Measurements from ENCODE around the gene ZNF221. TPM values are rescaled to one million over a fixed set of nuclear protein-coding genes. Genes with fewer than 3 reads are reported as not detected.

The ZNF221 gene
- total RNA-seq, 1 donor from 2014 or later = 8.8 TPM

DNA sequence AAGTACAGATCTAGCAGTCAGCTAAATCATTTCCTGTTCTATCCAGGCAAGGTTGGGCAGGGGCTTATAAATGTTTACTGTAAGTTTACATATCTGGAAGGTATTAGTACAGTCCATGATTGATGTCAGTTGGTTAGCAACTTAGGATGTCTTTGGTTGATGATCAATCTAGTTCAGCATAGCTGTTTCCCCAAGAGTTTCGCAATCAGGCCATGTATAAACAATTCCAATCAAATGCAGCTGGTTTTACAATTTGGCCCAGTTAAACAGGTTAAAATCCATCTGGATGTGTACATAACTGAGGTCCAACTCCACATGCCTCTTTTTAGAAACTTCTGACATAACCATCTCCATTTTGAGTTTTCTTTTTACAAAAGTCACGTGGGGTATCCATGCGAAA, 6.9 kb downstream of the ZNF221 start:
- no peak for DNase-seq

DNA sequence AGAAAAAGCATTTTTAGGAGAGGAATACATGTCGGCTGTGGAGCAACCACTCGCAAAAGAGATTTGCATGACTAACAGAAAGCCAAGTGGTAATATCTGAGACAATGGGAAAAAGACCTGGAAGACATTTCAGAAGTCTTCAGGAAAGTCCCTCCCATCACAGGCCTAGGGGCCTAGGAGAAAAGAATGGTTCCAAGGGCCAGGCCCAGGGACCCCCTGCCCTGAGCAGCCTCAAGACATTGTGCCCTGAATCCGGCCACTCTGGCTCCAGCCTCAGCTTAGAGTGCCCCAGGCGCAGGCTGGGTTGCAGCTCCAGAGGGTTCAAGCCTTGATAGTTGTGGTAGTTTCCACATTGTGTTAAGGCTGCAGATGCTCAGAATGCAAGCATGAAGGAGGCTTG, 9.4 kb downstream of the ZNF221 start:
- DNase-seq = no peak

DNA sequence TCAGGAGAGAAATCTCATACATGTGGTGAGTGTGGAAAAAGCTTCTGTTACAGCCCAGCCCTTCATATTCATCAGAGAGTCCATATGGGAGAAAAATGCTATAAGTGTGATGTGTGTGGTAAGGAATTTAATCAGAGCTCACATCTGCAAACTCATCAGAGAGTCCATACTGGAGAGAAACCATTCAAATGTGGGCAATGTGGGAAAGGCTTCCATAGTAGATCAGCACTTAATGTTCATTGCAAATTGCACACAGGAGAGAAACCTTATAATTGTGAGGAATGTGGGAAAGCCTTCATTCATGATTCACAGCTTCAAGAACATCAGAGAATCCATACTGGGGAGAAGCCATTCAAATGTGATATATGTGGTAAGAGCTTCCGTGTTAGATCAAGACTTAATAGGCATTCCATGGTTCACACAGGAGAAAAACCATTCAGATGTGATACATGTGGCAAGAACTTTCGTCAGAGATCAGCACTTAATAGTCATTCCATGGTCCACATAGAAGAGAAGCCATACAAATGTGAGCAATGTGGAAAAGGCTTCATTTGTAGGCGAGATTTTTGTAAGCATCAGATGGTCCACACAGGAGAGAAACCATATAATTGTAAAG, 15.2 kb downstream of the ZNF221 start:
- no peak for DNase-seq

DNA sequence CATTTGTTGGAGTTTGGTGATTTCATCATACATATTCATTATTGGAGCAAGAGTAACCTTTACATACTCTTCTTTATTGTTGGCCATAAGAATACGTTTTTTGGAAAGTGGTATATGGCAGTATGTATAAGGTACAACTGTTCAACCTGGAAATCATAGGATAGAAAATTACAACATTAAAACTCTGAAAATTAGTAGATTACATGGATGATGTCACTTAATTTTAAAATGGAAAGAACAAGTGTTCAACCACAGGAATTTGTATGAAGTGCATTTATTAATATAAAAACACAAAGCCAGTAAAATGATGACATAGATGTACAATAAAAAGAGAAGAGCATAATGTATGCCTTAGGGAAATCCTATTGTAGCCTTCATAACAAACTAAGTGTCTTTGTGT, 25.7 kb downstream of the ZNF221 start:
- no peak for DNase-seq

DNA sequence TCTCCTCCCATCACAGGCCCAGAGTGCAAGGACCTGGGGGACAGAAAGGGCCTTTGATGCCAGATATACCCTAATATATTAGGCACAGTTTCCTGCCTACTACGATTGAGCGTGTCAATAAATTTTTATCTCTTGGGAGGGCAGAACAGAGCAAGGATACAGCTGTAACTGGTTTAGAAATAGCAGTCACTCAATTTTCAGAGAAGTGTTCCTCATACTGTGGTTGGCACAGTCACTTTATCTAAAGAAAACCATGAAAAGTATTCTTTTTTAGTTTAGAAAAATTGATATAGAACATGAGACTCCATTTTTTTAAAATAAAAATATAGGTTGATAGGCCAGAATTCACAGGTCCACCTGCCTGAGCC, 32.5 kb downstream of the ZNF221 start:
- DNase-seq = no peak

DNA sequence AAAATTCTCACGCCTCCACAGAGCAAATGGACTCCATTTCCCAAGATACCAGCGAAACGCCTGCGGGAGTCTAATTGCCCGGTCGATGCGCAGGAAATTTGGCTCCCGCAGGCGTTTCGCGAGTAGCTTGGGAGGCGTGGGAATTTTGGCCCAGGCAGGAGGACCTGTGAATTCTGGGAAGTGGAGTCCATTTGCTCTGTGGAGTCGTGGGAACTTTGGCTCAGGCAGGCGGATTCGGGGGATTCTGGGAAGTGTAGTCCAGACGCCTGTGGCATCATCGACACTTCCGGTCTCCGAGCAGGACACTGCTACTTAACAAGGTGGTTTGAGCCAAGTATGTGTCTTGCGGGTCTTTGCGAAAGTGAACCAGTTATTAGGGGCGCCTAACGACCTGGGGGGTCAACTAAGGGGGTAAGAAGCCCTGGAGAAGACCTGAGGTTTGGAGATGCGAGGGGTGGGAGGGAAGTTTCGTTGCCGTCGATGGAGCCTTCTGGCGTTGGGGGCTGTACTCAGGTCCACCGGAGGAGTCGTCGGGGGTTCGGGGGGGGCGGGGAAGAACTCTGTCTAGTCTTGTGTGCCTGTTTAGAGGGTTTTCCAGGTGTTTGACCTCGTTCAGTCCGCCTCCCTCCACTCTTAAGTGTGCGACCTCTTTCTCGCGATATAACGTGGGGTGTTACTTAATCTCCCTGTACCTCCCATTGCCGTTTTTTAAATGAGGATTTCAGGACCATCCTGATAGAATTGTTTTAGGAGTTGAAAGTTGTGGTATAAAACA, 33.1 kb downstream of the ZNF221 start, which contains the start of gene ZNF155:
ZNF155 (plus strand) TSS at position 277 of the 775 bp plus-strand sequence. CDS start 4,356 bp downstream, outside the sequence.
- peak; percentile 98 for DNase-seq

DNA sequence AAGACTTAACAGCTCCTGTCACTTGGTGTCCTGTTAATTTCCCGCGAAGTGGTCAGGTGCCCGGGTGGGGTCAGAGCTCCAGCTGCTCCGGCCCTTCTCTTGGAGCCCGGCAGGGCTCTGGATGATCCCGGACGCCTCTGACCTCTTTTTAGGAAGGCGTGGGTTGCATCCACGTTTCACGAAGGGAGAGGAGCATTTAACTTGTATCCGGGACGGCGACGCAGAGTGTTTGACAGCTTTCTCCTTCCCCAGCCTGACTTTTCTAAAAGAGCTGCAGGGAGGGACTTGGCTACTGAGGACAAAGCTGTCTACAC, 33.6 kb downstream of the ZNF221 start:
- no peak for DNase-seq

DNA sequence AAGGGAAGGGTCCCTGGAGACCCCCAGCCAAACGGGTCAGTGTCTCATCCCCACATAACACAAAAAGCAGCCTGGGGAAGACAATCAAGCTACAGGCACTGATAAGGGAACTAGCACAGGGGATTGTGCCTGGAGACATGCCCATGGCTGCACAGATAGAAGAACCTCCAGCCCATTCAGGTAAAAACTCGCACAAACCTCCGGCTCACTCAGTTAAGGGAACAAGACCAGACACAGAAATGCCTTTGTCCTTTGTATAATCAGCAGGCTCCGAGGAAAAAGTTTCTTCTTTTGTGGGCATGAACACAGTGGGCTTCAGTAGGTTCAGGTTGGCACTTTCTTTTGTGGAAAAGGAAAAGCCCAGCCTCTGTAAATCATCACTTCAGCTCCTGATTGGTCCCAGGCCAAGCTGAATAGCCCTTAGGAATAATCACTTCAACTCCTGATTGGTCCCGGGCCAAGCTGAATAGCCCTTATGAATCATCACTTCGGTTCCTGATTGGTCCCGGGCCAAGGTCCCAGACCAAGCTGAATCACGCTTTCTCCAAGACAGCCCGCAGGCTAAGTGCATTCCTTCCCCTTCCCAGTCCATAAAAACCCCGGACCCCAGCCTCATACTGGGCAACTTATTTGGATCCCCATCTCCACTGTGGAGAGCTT, 46.7 kb downstream of the ZNF221 start:
- DNase-seq = no peak

DNA sequence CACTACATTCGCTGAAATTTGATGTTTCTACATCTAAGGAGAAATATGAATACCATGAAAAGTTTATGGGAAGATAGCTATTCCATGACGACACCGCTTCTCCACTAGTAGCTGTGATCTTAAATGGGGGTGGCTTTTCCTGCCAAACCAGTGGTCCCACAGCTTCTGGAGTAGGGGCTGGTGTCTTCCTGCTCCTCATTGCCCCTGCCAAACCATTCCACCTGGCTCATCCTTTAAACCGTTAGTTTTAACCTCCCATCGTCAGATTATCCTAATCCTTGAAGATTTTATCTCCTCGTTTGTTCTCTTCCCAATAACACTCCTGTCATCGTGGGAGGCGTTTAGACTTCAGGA, 51.2 kb downstream of the ZNF221 start:
- DNase-seq = peak; percentile 14

DNA sequence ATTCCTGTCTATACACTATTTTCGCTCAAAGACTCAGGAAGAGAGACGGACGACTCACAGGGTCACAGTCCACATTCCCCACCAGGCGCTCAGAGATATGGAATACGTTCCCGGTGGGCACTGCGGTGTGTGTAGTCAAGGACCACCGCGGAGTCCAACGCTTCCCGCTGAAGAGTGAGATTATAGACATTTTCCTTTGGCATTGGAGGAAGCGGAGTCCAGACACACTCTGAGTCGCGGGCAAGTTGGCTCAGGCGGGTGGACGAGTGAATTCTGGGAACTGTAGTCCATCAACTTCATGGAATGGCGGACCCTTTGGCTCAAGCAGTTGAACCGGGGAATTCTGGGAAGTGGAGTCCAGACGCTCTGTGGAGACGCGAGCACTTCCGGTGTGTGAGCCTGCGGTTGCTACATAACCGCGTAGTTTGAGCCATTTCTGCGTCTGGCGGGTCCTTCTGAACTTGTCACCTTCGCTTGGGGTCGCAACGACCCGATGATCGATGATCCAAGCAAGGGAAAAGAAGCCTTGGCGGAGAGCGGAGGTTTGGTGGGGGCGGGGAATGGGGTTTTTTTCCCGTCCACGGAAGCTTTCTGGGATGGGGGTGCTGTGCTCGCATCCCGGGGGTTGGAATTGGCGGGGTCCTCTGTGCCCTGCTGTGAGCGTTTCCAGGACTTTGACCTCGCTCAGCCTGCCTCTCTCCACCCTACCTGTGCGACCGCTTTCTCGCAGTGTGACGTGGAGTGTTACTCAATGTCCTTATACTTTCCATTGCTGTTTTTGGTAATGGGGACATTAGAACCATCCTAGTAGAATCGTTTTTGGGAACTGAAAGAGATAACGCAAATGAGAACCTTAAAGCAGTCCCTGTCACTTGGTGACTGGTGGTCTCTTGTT, 51.8 kb downstream of the ZNF221 start, which contains the start of gene ZNF230:
ZNF230 (plus strand) TSS at position 392 of the 895 bp plus-strand sequence. CDS start 4,122 bp downstream, outside the sequence.
- peak; percentile 98 for DNase-seq

DNA sequence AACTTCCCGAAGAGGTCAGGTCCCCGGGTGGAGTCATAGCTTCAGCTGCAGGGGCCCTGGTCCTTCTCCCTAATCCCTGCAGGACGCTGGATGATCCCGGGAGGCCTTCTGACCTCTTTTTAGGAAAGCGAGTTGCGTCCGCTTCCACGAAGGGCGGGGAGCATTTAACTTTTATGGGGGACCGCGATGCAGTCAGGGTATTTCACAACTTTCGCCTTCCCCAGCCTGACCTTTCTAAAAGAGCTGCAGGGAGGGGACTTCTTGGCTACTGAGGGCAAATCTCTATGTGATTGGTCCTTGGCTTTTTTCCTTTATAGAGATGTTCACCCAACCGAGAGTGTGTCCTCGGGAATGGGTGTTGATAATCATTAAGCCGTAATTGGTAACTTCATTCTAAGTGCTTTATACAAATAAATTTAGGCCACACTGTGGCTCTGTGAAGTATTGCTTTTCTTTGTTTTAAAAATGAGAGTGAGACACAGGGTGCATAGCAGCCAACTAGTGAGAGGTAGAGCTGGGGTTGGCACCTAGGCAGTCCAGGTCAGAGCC, 52.5 kb downstream of the ZNF221 start:
- DNase-seq = peak; percentile 2

DNA sequence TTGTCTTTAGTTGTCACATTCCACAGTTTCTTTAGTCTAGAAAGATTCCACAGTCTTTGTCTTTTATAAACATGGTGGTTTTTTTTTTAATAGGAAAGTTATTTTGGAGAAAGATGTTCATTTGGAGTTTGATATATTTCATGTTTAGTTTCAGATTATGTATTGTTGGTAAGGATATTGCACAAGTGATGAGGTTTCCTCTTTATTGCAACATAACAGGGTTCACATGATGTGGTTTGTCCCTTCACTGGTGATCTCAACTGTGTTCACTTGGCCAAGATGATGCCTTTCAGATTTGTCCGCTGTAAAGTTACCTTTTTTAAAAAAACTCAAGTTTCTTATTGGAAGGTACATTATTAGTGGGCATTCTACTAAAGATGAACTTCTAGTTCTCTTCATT, 54.9 kb downstream of the ZNF221 start:
- DNase-seq = no peak

DNA sequence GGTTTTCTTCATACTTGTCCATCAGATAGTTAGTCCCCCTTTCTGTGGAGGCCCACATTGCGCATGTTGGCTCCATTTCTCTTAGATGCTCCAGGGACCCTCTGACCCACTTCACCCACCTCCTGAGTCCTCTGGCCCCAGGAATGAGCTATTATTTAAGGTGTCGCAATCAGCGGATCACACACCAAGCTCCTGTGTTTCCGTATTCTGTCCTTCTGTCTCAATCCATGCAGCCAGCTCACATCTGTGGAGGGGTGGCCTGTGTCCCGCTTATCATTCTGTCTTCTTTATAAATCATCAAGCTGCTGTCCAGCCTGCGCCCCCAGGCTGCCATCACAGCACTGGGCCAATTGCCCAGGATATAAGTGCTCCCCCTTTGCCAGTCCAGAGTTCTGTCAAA, 56.4 kb downstream of the ZNF221 start:
- DNase-seq = no peak

DNA sequence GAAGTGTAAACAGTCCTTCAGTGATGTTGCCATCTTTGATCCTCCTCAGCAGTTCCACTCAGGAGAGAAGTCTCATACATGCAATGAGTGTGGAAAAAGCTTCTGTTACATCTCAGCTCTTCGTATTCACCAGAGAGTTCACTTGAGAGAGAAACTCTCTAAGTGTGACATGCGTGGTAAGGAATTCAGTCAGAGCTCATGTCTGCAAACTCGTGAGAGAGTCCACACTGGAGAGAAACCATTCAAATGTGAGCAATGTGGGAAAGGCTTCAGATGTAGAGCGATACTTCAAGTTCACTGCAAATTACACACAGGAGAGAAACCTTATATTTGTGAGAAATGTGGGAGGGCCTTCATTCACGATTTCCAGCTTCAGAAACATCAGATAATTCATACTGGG, 59.4 kb downstream of the ZNF221 start:
- DNase-seq = no peak

Small RNAs within 50 kb of the gene (small RNA-seq; reads per million reads assigned to genes)
- not detected for gene AC006213.5 (ENCODE audit: low replicate concordance)

Other genes with a start within 250 kb of the ZNF221 start
- not detected for gene IRGC, start 235.2 kb upstream of the ZNF221 start, total RNA-seq
- 13.0 TPM for gene SMG9, start 196.3 kb upstream of the ZNF221 start, total RNA-seq
- 14.8 TPM for gene KCNN4, start 170.3 kb upstream of the ZNF221 start, total RNA-seq
- 1.6 TPM for gene LYPD5, start 148.8 kb upstream of the ZNF221 start, total RNA-seq
- gene ZNF283, start 123.9 kb upstream of the ZNF221 start, total RNA-seq = 23.3 TPM
- gene ZNF404, start 67.3 kb upstream of the ZNF221 start, total RNA-seq = 1.6 TPM
- gene ZNF45, start 15.9 kb upstream of the ZNF221 start, total RNA-seq = 14.6 TPM
- gene ZNF155, start 33.0 kb downstream of the ZNF221 start, total RNA-seq = 11.1 TPM
- 5.3 TPM for gene ZNF230, start 51.7 kb downstream of the ZNF221 start, total RNA-seq
- gene ZNF222, start 74.2 kb downstream of the ZNF221 start, total RNA-seq = 3.2 TPM
- gene ZNF223, start 100.8 kb downstream of the ZNF221 start, total RNA-seq = 12.1 TPM
- gene ZNF284, start 120.9 kb downstream of the ZNF221 start, total RNA-seq = 3.9 TPM
- 50.3 TPM for gene ZNF224, start 143.1 kb downstream of the ZNF221 start, total RNA-seq
- gene ZNF225, start 162.2 kb downstream of the ZNF221 start, total RNA-seq = 7.2 TPM
- 10.7 TPM for gene ZNF234, start 190.3 kb downstream of the ZNF221 start, total RNA-seq
- 13.3 TPM for gene ZNF226, start 213.9 kb downstream of the ZNF221 start, total RNA-seq